ENCODE results near the gene JMJD1C.

The JMJD1C gene

DNA sequence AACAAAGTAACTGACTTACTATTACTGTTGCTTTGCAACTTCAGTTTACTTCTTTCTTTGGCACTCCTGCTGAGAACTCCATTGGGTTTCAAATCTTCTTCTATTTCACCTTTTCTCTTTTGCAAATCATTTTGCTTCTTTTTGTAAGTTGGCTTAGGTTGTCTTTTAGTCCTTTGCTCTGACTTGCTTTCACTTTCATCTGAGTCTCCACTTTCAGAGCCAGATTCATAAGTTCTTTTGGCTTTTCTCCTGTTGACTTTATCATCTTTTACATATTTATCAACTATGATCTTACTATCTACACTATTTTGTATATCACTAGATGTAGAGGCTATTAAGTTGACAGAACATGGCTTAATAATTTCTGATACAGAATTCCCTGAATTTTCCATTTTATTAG, 259.2 kb downstream of the JMJD1C start:
- Histone ChIP-seq H3K36me3 (ENCODE audit: insufficient read depth, low read length) (peaks cover 63% of the 10 kb centered on the region), H3K9me2 (replicated peaks; ENCODE audit: low read depth, low read length) (no peaks in the 10 kb centered on the region), H3K9ac (ENCODE audit: low read depth, low read length, poor library complexity, severe bottlenecking) (no peak overlapping the region), H4K20me1 (ENCODE audit: insufficient read depth, low read length, poor library complexity, severe bottlenecking) (peaks cover 3% of the 10 kb centered on the region), H3K4me1 (ENCODE audit: insufficient read depth, low read length, poor library complexity, severe bottlenecking) (no peaks in the 10 kb centered on the region), H3F3A (ENCODE audit: low read depth) (no peaks in the 10 kb centered on the region), H3K4me3 (ENCODE audit: low read length, poor library complexity, severe bottlenecking) (no peak overlapping the region), H3K9me3 (ENCODE audit: insufficient read depth, low read depth, low read length) (no peaks in the 10 kb centered on the region), H2AFZ (ENCODE audit: low read length) (no peak overlapping the region), H3K27me3 (ENCODE audit: insufficient read depth, low read length, poor library complexity, severe bottlenecking) (no peaks in the 10 kb centered on the region), H3K4me2 (ENCODE audit: low read depth, low read length, poor library complexity, severe bottlenecking) (no peak overlapping the region), H3K79me2 (ENCODE audit: insufficient read depth, low read length) (peaks cover 19% of the 10 kb centered on the region; the same call in 1 of the 2 replicates)
- TF ChIP-seq, protein P1, sequence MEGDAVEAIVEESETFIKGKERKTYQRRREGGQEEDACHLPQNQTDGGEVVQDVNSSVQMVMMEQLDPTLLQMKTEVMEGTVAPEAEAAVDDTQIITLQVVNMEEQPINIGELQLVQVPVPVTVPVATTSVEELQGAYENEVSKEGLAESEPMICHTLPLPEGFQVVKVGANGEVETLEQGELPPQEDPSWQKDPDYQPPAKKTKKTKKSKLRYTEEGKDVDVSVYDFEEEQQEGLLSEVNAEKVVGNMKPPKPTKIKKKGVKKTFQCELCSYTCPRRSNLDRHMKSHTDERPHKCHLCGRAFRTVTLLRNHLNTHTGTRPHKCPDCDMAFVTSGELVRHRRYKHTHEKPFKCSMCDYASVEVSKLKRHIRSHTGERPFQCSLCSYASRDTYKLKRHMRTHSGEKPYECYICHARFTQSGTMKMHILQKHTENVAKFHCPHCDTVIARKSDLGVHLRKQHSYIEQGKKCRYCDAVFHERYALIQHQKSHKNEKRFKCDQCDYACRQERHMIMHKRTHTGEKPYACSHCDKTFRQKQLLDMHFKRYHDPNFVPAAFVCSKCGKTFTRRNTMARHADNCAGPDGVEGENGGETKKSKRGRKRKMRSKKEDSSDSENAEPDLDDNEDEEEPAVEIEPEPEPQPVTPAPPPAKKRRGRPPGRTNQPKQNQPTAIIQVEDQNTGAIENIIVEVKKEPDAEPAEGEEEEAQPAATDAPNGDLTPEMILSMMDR (conservative IDR thresholded peaks at IDR 0.05; ENCODE audit: low read length): no peak
- no peak for TF ChIP-seq EZH2phosphoT487 (IDR thresholded peaks at IDR 0.05; ENCODE audit: borderline replicate concordance)

DNA sequence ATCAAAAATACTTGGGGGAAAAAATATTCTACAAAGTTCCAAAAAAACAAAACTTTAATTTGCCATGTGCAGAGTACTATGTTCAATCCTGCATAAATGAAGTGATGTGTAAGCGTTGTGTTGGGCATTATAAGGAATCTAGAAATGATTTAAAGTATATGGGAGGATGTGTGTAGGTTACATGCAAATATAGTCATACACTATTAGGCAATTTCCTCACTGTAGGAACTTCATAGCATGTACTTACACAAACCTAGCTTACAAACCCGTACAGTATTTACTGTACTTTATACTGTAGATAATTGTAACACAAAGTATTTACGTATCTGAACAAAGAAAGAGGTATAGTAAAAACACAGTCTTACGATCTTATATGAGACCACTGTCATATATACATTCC, 260.4 kb downstream of the JMJD1C start:
- Histone ChIP-seq H3K36me3 (ENCODE audit: insufficient read depth, low read length) (peaks cover 58% of the 10 kb centered on the region), H3K4me3 (ENCODE audit: low read length, poor library complexity, severe bottlenecking) (no peak overlapping the region), H3K9me3 (ENCODE audit: insufficient read depth, low read depth, low read length) (no peaks in the 10 kb centered on the region), H3K27me3 (ENCODE audit: insufficient read depth, low read length, poor library complexity, severe bottlenecking) (no peaks in the 10 kb centered on the region), H2AFZ (ENCODE audit: low read length) (no peak overlapping the region), H3F3A (ENCODE audit: low read depth) (no peaks in the 10 kb centered on the region), H4K20me1 (ENCODE audit: insufficient read depth, low read length, poor library complexity, severe bottlenecking) (no peaks in the 10 kb centered on the region), H3K9me2 (replicated peaks; ENCODE audit: low read depth, low read length) (no peaks in the 10 kb centered on the region), H3K9ac (ENCODE audit: low read depth, low read length, poor library complexity, severe bottlenecking) (no peak overlapping the region), H3K79me2 (ENCODE audit: insufficient read depth, low read length) (peaks cover 7% of the 10 kb centered on the region; the same call in 1 of the 2 replicates), H3K4me1 (ENCODE audit: insufficient read depth, low read length, poor library complexity, severe bottlenecking) (no peaks in the 10 kb centered on the region), H3K4me2 (ENCODE audit: low read depth, low read length, poor library complexity, severe bottlenecking) (no peak overlapping the region)
- TF ChIP-seq, protein P1 (conservative IDR thresholded peaks at IDR 0.05; ENCODE audit: low read length): no peak
- TF ChIP-seq EZH2phosphoT487 (IDR thresholded peaks at IDR 0.05; ENCODE audit: borderline replicate concordance): no peak

DNA sequence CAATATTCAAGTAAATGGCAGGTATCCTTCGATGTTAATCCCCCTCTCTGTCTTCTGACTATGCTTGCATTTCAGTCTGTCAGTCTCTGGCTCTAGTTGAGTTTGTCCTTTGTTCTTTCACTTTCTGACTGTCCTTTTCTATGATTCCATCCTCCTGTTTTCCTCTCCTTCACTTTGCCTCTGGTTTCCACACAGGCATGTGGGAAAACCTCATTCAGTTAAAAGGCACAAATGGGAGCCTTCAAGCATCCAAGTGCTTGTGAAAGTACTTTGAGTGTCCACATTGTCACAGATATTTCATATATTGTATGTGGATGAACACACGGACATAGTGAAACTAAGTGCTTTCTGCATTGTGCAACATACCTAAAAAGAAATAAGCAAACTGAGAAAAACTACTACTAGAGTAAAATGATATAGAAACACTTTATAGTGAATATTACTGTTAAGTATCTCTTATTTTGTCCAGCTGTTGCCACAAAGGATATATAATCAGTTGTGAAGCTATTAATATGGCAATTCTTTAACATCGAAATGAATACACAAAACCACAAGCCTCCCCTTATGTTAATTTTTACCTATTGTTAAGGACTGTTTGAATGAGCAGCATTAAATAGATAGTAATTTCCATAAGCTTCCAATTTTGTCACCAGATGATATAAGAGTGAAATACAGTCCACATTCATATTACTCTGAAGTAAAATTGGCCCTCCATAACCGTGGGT, 260.9 kb downstream of the JMJD1C start:
- H3K36me3 ChIP-seq (ENCODE audit: insufficient read depth, low read length): peaks cover 60% of the 10 kb centered on the region
- H3F3A ChIP-seq (ENCODE audit: low read depth): no peaks in the 10 kb centered on the region
- H3K27me3 ChIP-seq (ENCODE audit: insufficient read depth, low read length, poor library complexity, severe bottlenecking): no peaks in the 10 kb centered on the region
- no peak overlapping the region for H3K4me2 ChIP-seq (ENCODE audit: low read depth, low read length, poor library complexity, severe bottlenecking)
- H3K4me1 ChIP-seq (ENCODE audit: insufficient read depth, low read length, poor library complexity, severe bottlenecking): no peaks in the 10 kb centered on the region
- H3K79me2 ChIP-seq (ENCODE audit: insufficient read depth, low read length): peaks cover 3% of the 10 kb centered on the region; the same call in 1 of the 2 replicates
- no peaks in the 10 kb centered on the region for H4K20me1 ChIP-seq (ENCODE audit: insufficient read depth, low read length, poor library complexity, severe bottlenecking)
- TF ChIP-seq EZH2phosphoT487 (IDR thresholded peaks at IDR 0.05; ENCODE audit: borderline replicate concordance): no peak
- TF ChIP-seq, protein P1 (conservative IDR thresholded peaks at IDR 0.05; ENCODE audit: low read length): no peak
- no peak overlapping the region for H3K4me3 ChIP-seq (ENCODE audit: low read length, poor library complexity, severe bottlenecking)
- no peaks in the 10 kb centered on the region for H3K9me3 ChIP-seq (ENCODE audit: insufficient read depth, low read depth, low read length)
- H2AFZ ChIP-seq (ENCODE audit: low read length): no peak overlapping the region
- H3K9ac ChIP-seq (ENCODE audit: low read depth, low read length, poor library complexity, severe bottlenecking): no peak overlapping the region
- no peaks in the 10 kb centered on the region for H3K9me2 ChIP-seq (replicated peaks; ENCODE audit: low read depth, low read length)

Measured in Loucy (cell line).